Fibroblast of lung (primary cell): ENCODE results near the gene RMC1. TPM values are rescaled to one million over a fixed set of nuclear protein-coding genes. Genes with fewer than 3 reads are reported as not detected.

ENCODE experiments used
- polyA plus RNA-seq, 2 donors: library from polyadenylated mRNA; depleted of rRNA in 1 of 2; stranded (reverse) in 1 of 2; unstranded in 1 of 2; fragments of >200 nt; gene quantifications; 2 replicates each; pipeline ENCODE4 v1.2.1, GENCODE V29; 2011 to 2012; ENCODE audit warnings: missing spikeins in 1 of 2
- total RNA-seq: library from RNA; depleted of rRNA; stranded (reverse); fragments of >200 nt; gene quantifications from 2 replicates; pipeline ENCODE4 v1.2.1, GENCODE V29; 2014

RMC1 gene
- total and polyA plus RNA-seq, 2 donors (not counting 1 experiment from before 2014, with no cell fraction given) = 22.5 to 29.6 TPM

Other genes starting within 250 kb of the RMC1 start
- gene RIOK3, start 50.2 kb upstream of the RMC1 start, total RNA-seq = 59.8 and 78.8 TPM in 2 replicates
- 37.6 and 48.4 TPM in 2 replicates for gene RIOK3, start 50.2 kb upstream of the RMC1 start, polyA plus RNA-seq
- gene NPC1, start 83.0 kb downstream of the RMC1 start, total RNA-seq = 129 and 204 TPM in 2 replicates
- gene NPC1, start 83.0 kb downstream of the RMC1 start, polyA plus RNA-seq = 36.0 and 41.0 TPM in 2 replicates
- 4.1 and 6.9 TPM in 2 replicates for gene ANKRD29, start 159.4 kb downstream of the RMC1 start, total RNA-seq
- 2.0 and 3.4 TPM in 2 replicates for gene ANKRD29, start 159.4 kb downstream of the RMC1 start, polyA plus RNA-seq
- gene LAMA3, start 185.9 kb downstream of the RMC1 start, total RNA-seq = 8.5 and 13.2 TPM in 2 replicates
- gene LAMA3, start 185.9 kb downstream of the RMC1 start, polyA plus RNA-seq = 0.75 and 1.9 TPM in 2 replicates